ENCODE data around the gene KLF5. TPM values are rescaled to one million over a fixed set of nuclear protein-coding genes. Genes with fewer than 3 reads are reported as not detected.

The KLF5 gene
- polyA plus RNA-seq, 1 experiment: 11.2 TPM

GRCh38 chr13:73077865-73078264 lies 19.1 kb downstream of the KLF5 start:
- no peak for TF ChIP-seq CTCF (IDR thresholded peaks at IDR 0.05; ENCODE audit: low read depth, low read length)
- Histone ChIP-seq H3K9me3 (ENCODE audit: control insufficient read depth, insufficient read depth, low read length) (no peaks in the 10 kb centered on the region), H3K27me3 (ENCODE audit: control insufficient read depth, insufficient read depth, low read length) (no peaks in the 10 kb centered on the region), H3K27ac (ENCODE audit: low read depth, low read length) (no peak overlapping the region), H3K4me3 (ENCODE audit: low read depth, low read length) (no peak overlapping the region)
- DNase-seq (ENCODE audit: low read depth, low spot score): no peak
- CTCF ChIA-PET: no interaction called here
- POLR2A ChIA-PET: no interaction called here

- ChIA-PET CTCF (no interaction called here), POLR2A (no interaction called here)
- DNase-seq (ENCODE audit: low read depth, low spot score): no peak
- H3K9me3 ChIP-seq (ENCODE audit: control insufficient read depth, insufficient read depth, low read length): no peaks in the 10 kb centered on the region
- H3K27ac ChIP-seq (ENCODE audit: low read depth, low read length): no peak overlapping the region
- no peak for TF ChIP-seq CTCF (IDR thresholded peaks at IDR 0.05; ENCODE audit: low read depth, low read length)
- H3K4me3 ChIP-seq (ENCODE audit: low read depth, low read length): no peak overlapping the region
- no peaks in the 10 kb centered on the region for H3K27me3 ChIP-seq (ENCODE audit: control insufficient read depth, insufficient read depth, low read length)
Observed at GRCh38 chr13:73079359-73079758, 20.6 kb downstream of the KLF5 start.

GRCh38 chr13:73081256-73081915 lies 22.6 kb downstream of the KLF5 start:
- Histone ChIP-seq H3K27me3 (ENCODE audit: control insufficient read depth, insufficient read depth, low read length) (no peaks in the 10 kb centered on the region), H3K9me3 (ENCODE audit: control insufficient read depth, insufficient read depth, low read length) (no peaks in the 10 kb centered on the region), H3K4me3 (ENCODE audit: low read depth, low read length) (no peak overlapping the region), H3K27ac (ENCODE audit: low read depth, low read length) (no peak overlapping the region)
- CTCF ChIA-PET: no interaction called here
- POLR2A ChIA-PET: no interaction called here
- DNase-seq (ENCODE audit: low read depth, low spot score): no peak
- TF ChIP-seq CTCF (IDR thresholded peaks at IDR 0.05; ENCODE audit: low read depth, low read length): no peak

- POLR2A ChIA-PET: no interaction called here
- Histone ChIP-seq H3K9me3 (ENCODE audit: control insufficient read depth, insufficient read depth, low read length) (no peaks in the 10 kb centered on the region), H3K4me3 (ENCODE audit: low read depth, low read length) (no peak overlapping the region), H3K27me3 (ENCODE audit: control insufficient read depth, insufficient read depth, low read length) (no peaks in the 10 kb centered on the region), H3K27ac (ENCODE audit: low read depth, low read length) (no peak overlapping the region)
- CTCF ChIA-PET: no interaction called here
- TF ChIP-seq CTCF (IDR thresholded peaks at IDR 0.05; ENCODE audit: low read depth, low read length): no peak
- no peak for DNase-seq (ENCODE audit: low read depth, low spot score)
Observed at GRCh38 chr13:73082471-73082870, 23.7 kb downstream of the KLF5 start.

GRCh38 chr13:73082895-73083294 lies 24.1 kb downstream of the KLF5 start:
- Histone ChIP-seq H3K27me3 (ENCODE audit: control insufficient read depth, insufficient read depth, low read length) (no peaks in the 10 kb centered on the region), H3K4me3 (ENCODE audit: low read depth, low read length) (no peak overlapping the region), H3K9me3 (ENCODE audit: control insufficient read depth, insufficient read depth, low read length) (peaks cover 3% of the 10 kb centered on the region; the same call in 1 of the 2 replicates), H3K27ac (ENCODE audit: low read depth, low read length) (no peak overlapping the region)
- no peak for TF ChIP-seq CTCF (IDR thresholded peaks at IDR 0.05; ENCODE audit: low read depth, low read length)
- ChIA-PET CTCF (no interaction called here), POLR2A (no interaction called here)
- no peak for DNase-seq (ENCODE audit: low read depth, low spot score)

All from AG04450 (cell line).